A673 (cell line): ENCODE measurements around the gene GET3. TPM values are rescaled to one million over a fixed set of nuclear protein-coding genes. Genes with fewer than 3 reads are reported as not detected.
A peak's percentile ranks its signal among the peaks of the same experiment; 100 is the strongest.

ENCODE experiments used
- BruUV-seq: library from RNA; stranded (reverse); fragments of 400-500 nt; replicated peaks from 2 replicates; lab custom pipeline; 2021; lab: Mats Ljungman, UMichigan
- CTCF ChIA-PET: fragments of 300-600 bp; sonication (Branson Sonifier 250); formaldehyde crosslinking; loops from one replicate; lab custom pipeline; 2022; ENCODE audit warnings: antibody characterized with exemption; lab: Charles Lee
- POLR2A ChIA-PET: fragments of 300-600 bp; sonication (Branson Sonifier 250); formaldehyde crosslinking; loops from one replicate; lab custom pipeline; 2022; ENCODE audit warnings: antibody characterized with exemption; ENCODE audit not compliant: low non-redundant PET; lab: Charles Lee
- DNase-seq: peaks from one replicate; pipeline ENCODE4 v3.0.0-alpha.2; 2015; ENCODE audit warnings: low spot score
- H3K27ac ChIP-seq: fragments of 200-600 bp; sonication (generic); 2 replicates; pipeline ENCODE4 v1.5.1; 2016; ENCODE audit warnings: mixed run types, low read depth, mild to moderate bottlenecking, mixed read lengths, antibody characterized with exemption, low read length; ENCODE audit not compliant: poor library complexity, severe bottlenecking
- H3K27me3 ChIP-seq: fragments of 200-600 bp; sonication (generic); replicated peaks from 2 replicates; pipeline ENCODE4 v1.6.1; 2017; ENCODE audit warnings: mixed run types, low read depth, mild to moderate bottlenecking, mixed read lengths, antibody characterized with exemption, low read length; ENCODE audit not compliant: insufficient read depth, poor library complexity
- H3K36me3 ChIP-seq: fragments of 200-600 bp; sonication (generic); 2 replicates; pipeline ENCODE4 v1.6.1; 2016; ENCODE audit warnings: mixed run types, mild to moderate bottlenecking, mixed read lengths, antibody characterized with exemption, low read length; ENCODE audit not compliant: insufficient read depth, poor library complexity, severe bottlenecking
- H3K4me1 ChIP-seq: fragments of 200-600 bp; sonication (generic); 2 replicates; pipeline ENCODE4 v1.6.1; 2017; ENCODE audit warnings: mixed run types, mild to moderate bottlenecking, mixed read lengths, antibody characterized with exemption, low read length; ENCODE audit not compliant: insufficient read depth, poor library complexity, severe bottlenecking
- H3K4me3 ChIP-seq: fragments of 200-600 bp; sonication (generic); 2 replicates; pipeline ENCODE4 v1.5.1; 2016; ENCODE audit warnings: low read depth, mixed run types, mild to moderate bottlenecking, mixed read lengths, low read length; ENCODE audit not compliant: poor library complexity, severe bottlenecking
- H3K9me3 ChIP-seq: fragments of 200-600 bp; sonication (generic); 2 replicates; pipeline ENCODE4 v1.6.1; 2016; ENCODE audit warnings: mixed run types, low read depth, mild to moderate bottlenecking, mixed read lengths, antibody characterized with exemption, low read length; ENCODE audit not compliant: poor library complexity, severe bottlenecking
- CTCF ChIP-seq: fragments of 300-800, 200-600 bp; sonication (generic); conservative IDR thresholded peaks from 2 replicates; pipeline ENCODE4 v1.5.1; 2017; ENCODE audit warnings: low read depth, mild to moderate bottlenecking, antibody characterized with exemption, low read length, moderate library complexity, mixed read lengths
- EZH2 ChIP-seq: fragments of 200-600 bp; sonication (generic); IDR thresholded peaks from 2 replicates; pipeline ENCODE4 v1.6.1; 2017; ENCODE audit warnings: borderline replicate concordance, low read depth, mild to moderate bottlenecking, mixed read lengths, antibody characterized with exemption, low read length; ENCODE audit not compliant: poor library complexity, severe bottlenecking
- intact Hi-C: fragments of 100-400 bp; cut with micrococcal nuclease; formaldehyde crosslinking; loops from one replicate; pipeline ENCODE4 v1.10.0; 2022; ENCODE audit not compliant: unreplicated experiment
- total RNA-seq: library from RNA; stranded (reverse); gene quantifications from 2 replicates; pipeline ENCODE4 v1.2.3, GENCODE V29; 2021

Gene GET3
- total RNA-seq, 1 experiment from 2014 or later, result 91.7 TPM

GRCh38 chr19:12770922-12771321 is 33.6 kb downstream of the GET3 start:
- H3K9me3 ChIP-seq, result no peaks in the 10 kb centered on the region
- no peak for DNase-seq
- no TSS peak for BruUV-seq
- intact Hi-C loops, result no loop called here
- ChIA-PET CTCF (no interaction called here), POLR2A (no interaction called here)
- no peaks in the 10 kb centered on the region for H3K36me3 ChIP-seq
- no peak overlapping the region for H3K27ac ChIP-seq
- H3K27me3 ChIP-seq, result no peaks in the 10 kb centered on the region
- no peaks in the 10 kb centered on the region for H3K4me1 ChIP-seq
- TF ChIP-seq CTCF, result no peak
- H3K4me3 ChIP-seq, result no peak overlapping the region

DNA sequence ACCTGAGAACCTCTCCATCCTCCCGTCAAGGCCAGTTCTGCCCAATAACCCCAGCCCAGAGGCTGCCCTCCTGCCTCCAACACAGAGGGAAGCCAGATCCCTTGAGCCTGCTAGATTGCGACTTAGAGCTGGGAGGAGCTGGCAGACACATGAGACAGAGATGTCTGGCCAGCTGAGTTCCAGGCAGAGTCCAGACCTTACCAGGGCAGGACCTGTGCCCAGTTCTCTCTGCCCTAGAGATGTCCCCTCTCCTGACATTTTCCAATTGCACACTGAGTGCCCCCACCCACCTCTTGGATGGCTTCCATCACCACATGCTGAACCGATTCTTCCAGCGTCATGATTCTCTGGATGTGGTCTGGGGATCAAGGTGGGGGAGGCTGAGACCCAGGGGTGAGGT is 35.0 kb downstream of the GET3 start:
- TF ChIP-seq EZH2 (no peak), CTCF (no peak)
- Histone ChIP-seq H3K27ac (no peak overlapping the region), H3K4me3 (no peak overlapping the region), H3K36me3 (no peaks in the 10 kb centered on the region), H3K27me3 (no peaks in the 10 kb centered on the region), H3K4me1 (no peaks in the 10 kb centered on the region), H3K9me3 (no peaks in the 10 kb centered on the region)
- DNase-seq, result no peak
- BruUV-seq, result no TSS peak
- CTCF ChIA-PET, result no interaction called here
- POLR2A ChIA-PET, result interaction anchor here (0.6 kb wide), 1 partner anchor 85 kb away, joined by 3 read pairs; no protein-coding TSS in a partner anchor
- intact Hi-C loops, result no loop called here

DNA sequence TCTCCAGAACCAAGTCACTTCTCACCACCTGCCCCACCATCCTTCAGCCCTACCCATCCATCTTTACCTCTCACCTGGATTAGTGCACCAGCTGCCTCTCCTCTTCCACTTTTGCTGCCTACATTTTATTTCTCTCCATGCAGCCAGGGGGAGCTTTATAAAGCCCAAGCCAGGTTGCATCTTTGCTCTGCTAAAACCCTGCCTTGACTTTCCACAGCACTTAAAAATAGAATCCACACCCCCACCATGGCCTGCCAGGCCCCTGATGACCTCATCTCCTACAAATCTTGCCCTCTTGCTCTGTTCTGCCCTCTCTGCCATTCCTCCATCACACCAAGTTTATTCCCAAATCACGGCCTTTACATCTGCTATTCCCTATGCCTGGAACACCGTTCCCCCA is 36.3 kb downstream of the GET3 start:
- Histone ChIP-seq H3K36me3 (no peaks in the 10 kb centered on the region), H3K27ac (no peak overlapping the region), H3K27me3 (no peaks in the 10 kb centered on the region), H3K4me3 (no peak overlapping the region), H3K4me1 (peaks cover 6% of the 10 kb centered on the region), H3K9me3 (no peaks in the 10 kb centered on the region)
- intact Hi-C loops, result no loop called here
- CTCF ChIA-PET, result interaction anchor here (1.0 kb wide), 1 partner anchor 13 kb away, joined by 4 read pairs; no protein-coding TSS in a partner anchor
- no peak for DNase-seq
- POLR2A ChIA-PET, result no interaction called here
- BruUV-seq, result no TSS peak
- TF ChIP-seq EZH2, result no peak
- TF ChIP-seq CTCF, result peak; percentile 35; the same call in 1 of the 2 replicates
